Calu3 (cell line): ENCODE data around the gene RAPGEF4. TPM values are rescaled to one million over a fixed set of nuclear protein-coding genes. Genes with fewer than 3 reads are reported as not detected.

Experiments used
- BruUV-seq: library from RNA; stranded (reverse); fragments of 400-500 nt; replicated peaks from 2 replicates; lab custom pipeline; 2021; lab: Mats Ljungman, UMichigan
- CTCF ChIA-PET: fragments of 300-600 bp; sonication (Branson Sonifier 250); formaldehyde crosslinking; loops from one replicate; lab custom pipeline; 2022; ENCODE audit warnings: antibody characterized with exemption; lab: Charles Lee
- DNase-seq: peaks from one replicate; pipeline ENCODE4 v3.0.0; 2022
- H3K27ac Mint-ChIP-seq: one replicate; pipeline ENCODE4 v1.8.0; 2022; ENCODE audit warnings: mixed read lengths; ENCODE audit not compliant: unreplicated experiment
- H3K27me3 Mint-ChIP-seq: one replicate; pipeline ENCODE4 v1.8.0; 2022; ENCODE audit warnings: mixed read lengths; ENCODE audit not compliant: unreplicated experiment
- H3K36me3 Mint-ChIP-seq: one replicate; pipeline ENCODE4 v1.8.0; 2022; ENCODE audit warnings: mild to moderate bottlenecking, moderate library complexity, mixed read lengths; ENCODE audit not compliant: insufficient read depth, unreplicated experiment
- H3K4me1 Mint-ChIP-seq: one replicate; pipeline ENCODE4 v1.8.0; 2022; ENCODE audit warnings: mild to moderate bottlenecking, low read depth, mixed read lengths; ENCODE audit not compliant: unreplicated experiment
- H3K4me3 Mint-ChIP-seq: one replicate; pipeline ENCODE4 v1.8.0; 2022; ENCODE audit warnings: mild to moderate bottlenecking, low read depth, moderate library complexity, mixed read lengths; ENCODE audit not compliant: unreplicated experiment
- H3K9me3 Mint-ChIP-seq: one replicate; pipeline ENCODE4 v1.8.0; 2022; ENCODE audit warnings: low read depth, mixed read lengths; ENCODE audit not compliant: unreplicated experiment
- CTCF ChIP-seq: fragments of 200-600 bp; IDR thresholded peaks from one replicate; pipeline ENCODE4 v1.8.0; 2022; ENCODE audit warnings: antibody characterized with exemption; ENCODE audit not compliant: unreplicated experiment
- intact Hi-C: fragments of 100-400 bp; cut with micrococcal nuclease; formaldehyde crosslinking; loops from one replicate; pipeline ENCODE4 v1.10.0; 2022; ENCODE audit not compliant: unreplicated experiment
- total RNA-seq: library from RNA; stranded (reverse); gene quantifications from 2 replicates; pipeline ENCODE4 v1.2.3, GENCODE V29; 2022

The RAPGEF4 gene
- total RNA-seq, 1 experiment from 2014 or later = 1.8 TPM

- Mint-ChIP-seq H3K4me1 (no peaks in the 10 kb centered on the region), H3K4me3 (no peak overlapping the region), H3K27me3 (peaks cover 41% of the 10 kb centered on the region), H3K27ac (no peak overlapping the region), H3K9me3 (no peaks in the 10 kb centered on the region), H3K36me3 (no peaks in the 10 kb centered on the region)
- no TSS peak for BruUV-seq
- intact Hi-C loops = no loop called here
- TF ChIP-seq CTCF = no peak
- no peak for DNase-seq
- CTCF ChIA-PET = no interaction called here
These were observed 86.9 kb downstream of the RAPGEF4 start for GRCh38 chr2:172822585-172822984.

GRCh38 chr2:172823261-172823850 lies 87.7 kb downstream of the RAPGEF4 start:
- no peak for TF ChIP-seq CTCF
- Mint-ChIP-seq H3K27me3 (peaks cover 48% of the 10 kb centered on the region), H3K36me3 (no peaks in the 10 kb centered on the region), H3K9me3 (no peaks in the 10 kb centered on the region), H3K4me1 (no peaks in the 10 kb centered on the region), H3K27ac (no peak overlapping the region), H3K4me3 (no peak overlapping the region)
- intact Hi-C loops = no loop called here
- DNase-seq = no peak
- BruUV-seq = no TSS peak
- CTCF ChIA-PET = no interaction called here

GRCh38 chr2:172826522-172826921 lies 90.9 kb downstream of the RAPGEF4 start:
- no peak for TF ChIP-seq CTCF
- intact Hi-C loops = no loop called here
- Mint-ChIP-seq H3K4me1 (no peaks in the 10 kb centered on the region), H3K27me3 (peaks cover 55% of the 10 kb centered on the region), H3K4me3 (no peak overlapping the region), H3K36me3 (no peaks in the 10 kb centered on the region), H3K9me3 (no peaks in the 10 kb centered on the region), H3K27ac (no peak overlapping the region)
- DNase-seq = no peak
- no TSS peak for BruUV-seq
- CTCF ChIA-PET = interaction anchor here (0.9 kb wide), 1 partner anchor 13 kb away, joined by 3 read pairs; no protein-coding TSS in a partner anchor

- no peak overlapping the region for H3K27ac Mint-ChIP-seq
- no TSS peak for BruUV-seq
These were observed 93.6 kb downstream of the RAPGEF4 start for GRCh38 chr2:172829229-172829628.

More at GRCh38 chr2:172829229-172829628, 93.6 kb downstream of the RAPGEF4 start:
- H3K36me3 Mint-ChIP-seq = no peaks in the 10 kb centered on the region
- H3K4me3 Mint-ChIP-seq = no peak overlapping the region
- TF ChIP-seq CTCF = no peak
- H3K9me3 Mint-ChIP-seq = no peaks in the 10 kb centered on the region
- H3K27me3 Mint-ChIP-seq = peaks cover 28% of the 10 kb centered on the region
- no peaks in the 10 kb centered on the region for H3K4me1 Mint-ChIP-seq
- CTCF ChIA-PET = interaction anchor here (0.5 to 1.1 kb wide), 2 partner anchors 16 to 74 kb away, joined by 3 to 6 read pairs; no protein-coding TSS in a partner anchor
- DNase-seq = no peak
- intact Hi-C loops = no loop called here
